NCI-H2081 treated with DMSO at 0.1 percent for 48 hours (cell line): Measurements from ENCODE around the gene PLEKHJ1.

Experiments used
- DNase-seq: peaks from one replicate; lab custom pipeline; 2025; lab: John Stamatoyannopoulos, UW

Gene PLEKHJ1

DNA sequence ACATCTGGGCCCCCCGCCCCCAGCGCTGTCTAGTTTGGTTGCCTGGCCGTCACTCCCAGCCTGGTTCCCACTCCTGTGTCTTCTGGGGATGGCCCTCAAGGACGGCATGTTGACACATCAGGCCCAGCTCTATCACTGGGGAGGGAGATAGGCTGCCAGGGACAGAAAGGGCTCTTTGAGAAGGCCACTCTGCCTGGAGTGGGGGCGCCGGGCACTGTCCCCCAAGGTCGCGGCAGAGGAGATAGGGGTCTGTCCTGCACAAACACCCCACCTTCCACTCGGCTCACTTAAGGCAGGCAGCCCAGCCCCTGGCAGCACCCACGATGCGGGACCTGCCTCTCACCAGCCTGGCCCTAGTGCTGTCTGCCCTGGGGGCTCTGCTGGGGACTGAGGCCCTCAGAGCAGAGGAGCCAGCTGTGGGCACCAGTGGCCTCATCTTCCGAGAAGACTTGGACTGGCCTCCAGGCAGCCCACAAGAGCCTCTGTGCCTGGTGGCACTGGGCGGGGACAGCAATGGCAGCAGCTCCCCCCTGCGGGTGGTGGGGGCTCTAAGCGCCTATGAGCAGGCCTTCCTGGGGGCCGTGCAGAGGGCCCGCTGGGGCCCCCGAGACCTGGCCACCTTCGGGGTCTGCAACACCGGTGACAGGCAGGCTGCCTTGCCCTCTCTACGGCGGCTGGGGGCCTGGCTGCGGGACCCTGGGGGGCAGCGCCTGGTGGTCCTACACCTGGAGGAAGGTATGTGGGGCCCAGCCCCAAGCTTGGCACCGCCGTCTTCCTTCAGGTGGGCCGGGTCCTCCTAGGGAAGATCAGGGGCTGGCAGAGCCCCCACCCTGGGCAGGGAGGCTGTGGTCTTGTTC is 13.1 kb upstream of the PLEKHJ1 start, which contains the start of gene AMH:
AMH (plus strand) TSS at position 314 of the 857 bp plus-strand sequence; CDS start at position 324, 10 bp downstream.
- no peak for DNase-seq

DNA sequence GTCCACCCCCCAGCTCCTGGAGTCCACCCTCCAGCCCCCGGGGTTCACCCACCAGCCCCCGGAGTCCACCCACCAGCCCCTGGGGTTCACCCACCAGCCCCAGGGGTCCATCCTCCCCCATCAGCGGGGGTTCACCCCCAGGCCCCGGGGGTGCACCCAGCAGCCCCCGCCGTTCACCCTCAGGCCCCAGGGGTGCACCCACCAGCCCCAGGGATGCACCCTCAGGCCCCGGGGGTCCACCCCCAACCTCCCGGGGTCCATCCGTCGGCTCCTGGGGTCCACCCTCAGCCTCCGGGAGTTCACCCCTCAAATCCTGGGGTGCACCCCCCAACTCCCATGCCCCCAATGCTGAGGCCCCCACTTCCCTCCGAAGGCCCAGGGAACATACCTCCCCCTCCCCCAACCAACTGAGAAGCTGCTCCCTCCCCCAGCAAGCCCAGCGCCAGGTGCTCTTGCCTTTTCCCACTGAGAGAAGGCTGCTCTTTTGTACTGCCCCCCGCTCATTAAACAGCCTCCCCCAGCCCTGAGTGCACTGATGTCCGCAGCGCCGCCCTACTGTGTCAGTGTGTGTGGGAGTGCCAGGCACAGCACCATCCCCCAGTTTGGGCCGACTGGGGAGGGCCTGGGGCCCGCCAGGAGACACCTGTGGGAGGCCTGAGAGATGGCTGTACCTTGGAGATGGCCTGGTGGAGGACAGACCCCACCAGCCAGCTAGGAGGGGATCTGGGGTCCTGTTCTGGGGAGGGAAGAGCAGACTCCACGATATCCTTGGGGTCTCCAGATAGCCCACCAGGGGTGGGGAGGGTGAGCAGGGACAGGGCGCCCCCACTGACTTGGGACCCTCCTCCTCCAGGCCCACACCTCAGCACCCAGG is 12.2 kb upstream of the PLEKHJ1 start:
- no peak for DNase-seq

DNA sequence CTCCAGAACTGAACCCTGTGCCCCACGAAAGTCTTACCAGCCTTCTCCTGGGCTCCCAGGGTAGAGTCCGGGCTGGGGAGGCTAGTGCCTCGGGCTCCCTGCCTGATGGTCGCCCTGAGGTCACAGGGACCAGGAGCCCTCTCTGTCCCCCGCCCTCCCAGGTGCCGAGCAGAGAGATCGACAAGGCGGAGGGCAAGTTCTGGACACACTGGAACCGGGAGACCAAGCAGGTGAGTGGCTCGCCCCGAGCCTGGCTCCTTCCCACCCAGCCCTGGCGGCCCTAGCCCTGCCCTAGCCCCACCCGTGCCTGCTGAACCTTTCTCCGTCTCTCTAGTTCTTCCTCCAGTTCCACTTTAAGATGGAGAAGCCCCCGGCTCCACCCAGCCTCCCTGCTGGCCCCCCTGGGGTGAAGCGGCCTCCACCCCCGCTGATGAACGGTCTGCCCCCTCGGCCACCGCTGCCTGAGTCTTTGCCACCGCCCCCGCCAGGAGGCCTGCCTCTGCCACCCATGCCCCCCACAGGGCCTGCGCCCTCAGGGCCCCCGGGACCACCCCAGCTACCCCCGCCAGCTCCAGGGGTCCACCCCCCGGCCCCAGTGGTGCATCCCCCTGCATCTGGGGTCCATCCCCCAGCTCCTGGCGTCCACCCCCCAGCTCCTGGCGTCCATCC is 11.4 kb upstream of the PLEKHJ1 start:
- no peak for DNase-seq

DNA sequence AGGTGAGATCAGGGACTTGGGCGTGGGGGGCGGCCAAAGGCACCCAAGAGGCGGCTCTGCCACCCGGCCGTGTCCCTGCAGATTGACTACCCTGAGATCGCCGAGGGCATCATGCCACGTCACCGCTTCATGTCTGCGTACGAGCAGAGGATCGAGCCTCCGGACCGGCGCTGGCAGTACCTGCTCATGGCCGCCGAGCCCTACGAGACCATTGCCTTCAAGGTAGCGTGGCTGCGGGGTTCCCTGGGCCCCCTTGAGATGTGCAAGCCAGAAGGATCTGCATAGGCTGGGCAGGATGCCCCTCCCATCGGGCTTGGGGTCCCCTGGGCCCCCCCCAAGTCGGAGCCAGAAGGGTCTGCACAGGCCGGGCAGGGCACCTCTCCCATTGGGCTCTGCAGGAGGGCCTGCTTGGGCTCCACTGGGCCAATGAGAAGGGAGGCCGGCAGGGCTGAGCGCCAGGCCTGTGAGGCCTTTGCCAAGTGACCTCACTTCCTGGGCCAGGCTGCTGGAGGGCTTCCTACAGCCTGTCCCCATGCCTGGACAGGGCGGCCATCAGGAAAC is 10.8 kb upstream of the PLEKHJ1 start:
- DNase-seq, result no peak

DNA sequence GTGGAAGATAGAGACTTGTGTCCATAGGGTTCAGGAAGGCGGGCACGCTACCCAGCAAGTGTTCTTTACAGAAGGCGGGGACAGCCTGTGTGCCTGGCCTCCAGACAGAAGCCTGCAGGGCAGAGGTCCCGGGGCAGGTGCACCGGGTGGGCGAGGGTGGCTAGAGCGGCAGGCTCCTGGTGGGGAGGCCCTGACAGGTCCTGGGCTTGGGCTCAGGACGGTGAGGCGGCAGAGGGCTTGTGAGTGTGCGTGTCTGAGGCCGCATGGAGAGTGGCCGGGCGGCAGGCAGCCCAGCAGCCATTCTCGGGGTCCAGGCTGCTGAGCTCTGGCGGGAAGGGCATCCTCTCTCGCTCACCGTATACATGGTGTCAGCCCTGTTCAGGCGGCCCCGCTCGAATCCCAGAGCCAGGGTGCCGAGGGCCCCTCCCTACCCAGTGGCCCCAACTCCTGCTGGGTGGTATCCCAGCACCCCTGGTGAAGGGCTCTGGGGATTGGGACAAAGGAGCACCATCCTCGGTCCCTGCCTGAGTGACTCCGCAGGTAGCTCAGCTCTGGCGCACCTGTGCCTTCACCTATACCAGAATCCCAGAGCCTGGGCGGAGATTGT is 10.0 kb upstream of the PLEKHJ1 start:
- no peak for DNase-seq

DNA sequence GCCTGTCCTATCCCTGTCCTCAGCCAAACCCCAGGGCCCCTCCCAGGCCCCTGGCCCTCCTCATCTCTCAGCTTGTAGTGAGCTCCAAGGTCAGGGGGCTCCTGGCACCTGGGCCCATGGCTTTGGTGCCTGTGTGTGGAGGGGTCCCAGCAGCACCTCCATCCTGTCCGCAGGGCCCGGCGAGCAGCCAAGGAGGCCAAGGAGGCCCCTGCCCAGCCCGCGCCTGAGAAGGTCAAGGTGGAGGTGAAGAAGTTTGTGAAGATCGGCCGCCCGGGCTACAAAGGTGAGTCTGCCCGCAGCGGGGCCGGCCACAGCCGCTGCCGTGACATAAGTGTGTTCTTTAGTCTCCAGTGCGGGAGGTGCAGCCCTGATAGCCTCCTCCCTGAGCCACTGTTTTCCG is 9.1 kb upstream of the PLEKHJ1 start:
- DNase-seq, result no peak

DNA sequence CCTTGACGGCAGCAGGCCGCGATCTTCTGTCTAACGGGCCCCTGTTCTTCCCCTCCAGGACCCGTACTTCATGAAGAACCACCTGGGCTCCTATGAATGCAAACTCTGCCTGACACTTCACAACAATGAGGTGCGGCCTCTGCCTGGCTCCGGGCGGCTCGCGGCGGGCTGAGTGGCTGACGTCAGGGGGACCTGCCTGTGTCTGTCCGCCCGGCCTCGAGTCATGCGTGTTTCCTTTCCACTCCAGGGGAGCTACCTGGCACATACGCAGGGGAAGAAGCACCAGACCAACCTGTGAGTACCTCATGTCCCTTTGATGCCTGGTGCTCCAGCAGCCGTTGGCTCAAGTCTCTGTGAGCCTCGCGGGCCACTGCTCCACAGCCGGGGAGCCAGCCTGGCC is 8.4 kb upstream of the PLEKHJ1 start:
- no peak for DNase-seq

DNA sequence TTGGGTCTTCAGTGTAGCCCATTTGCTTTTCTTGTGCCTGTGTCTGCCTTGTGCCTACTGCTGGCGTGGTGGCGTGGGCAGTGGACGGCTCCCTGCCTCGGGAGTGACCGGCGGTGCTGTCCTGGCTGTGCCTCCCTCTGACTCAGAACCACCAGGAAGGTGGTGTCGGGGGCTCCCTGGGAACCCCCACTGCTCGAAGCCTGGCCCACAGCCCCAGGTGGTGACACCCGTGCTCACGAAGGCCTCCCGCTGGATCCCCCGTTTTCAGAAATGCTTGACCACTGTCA is 7.9 kb upstream of the PLEKHJ1 start:
- DNase-seq, result no peak

DNA sequence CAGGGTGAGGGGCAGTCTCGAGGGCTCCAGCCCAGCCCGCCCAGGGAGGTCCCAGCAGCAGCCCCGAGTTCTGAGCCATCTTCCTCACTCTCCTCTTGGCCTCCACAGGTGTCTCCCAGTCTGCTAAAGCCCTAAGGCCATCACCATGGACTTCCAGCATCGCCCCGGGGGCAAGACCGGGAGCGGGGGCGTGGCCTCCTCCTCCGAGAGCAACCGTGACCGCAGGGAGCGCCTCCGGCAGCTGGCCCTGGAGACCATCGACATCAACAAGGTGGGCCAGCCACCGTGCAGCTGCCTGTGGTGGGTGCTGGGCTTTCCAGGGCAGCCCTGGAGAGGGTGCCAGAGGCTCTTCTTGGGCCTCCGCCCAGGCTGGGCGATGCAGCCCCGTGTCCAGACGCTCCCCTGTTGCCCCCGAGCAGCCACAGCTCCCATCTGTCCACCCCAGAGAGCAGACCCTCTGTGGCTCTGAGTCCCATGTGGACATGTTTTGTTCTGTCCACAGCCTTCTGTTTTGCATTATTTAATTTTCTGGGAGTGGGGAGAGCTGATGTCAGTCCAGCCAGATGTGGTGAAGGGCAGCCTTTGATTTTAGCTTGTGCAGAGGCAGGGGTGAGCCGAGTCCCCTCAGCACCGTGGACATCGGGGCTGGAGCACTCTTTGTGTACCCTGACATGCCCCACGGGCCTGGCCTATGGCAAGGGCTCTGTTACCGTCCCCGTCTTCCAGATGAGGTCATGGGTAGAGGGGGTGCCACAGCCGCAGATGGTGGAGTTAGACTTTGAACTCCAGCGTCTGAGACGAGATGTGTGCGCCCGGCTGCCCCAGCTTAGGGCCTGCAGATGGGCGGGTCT is 7.4 kb upstream of the PLEKHJ1 start:
- DNase-seq, result no peak

DNA sequence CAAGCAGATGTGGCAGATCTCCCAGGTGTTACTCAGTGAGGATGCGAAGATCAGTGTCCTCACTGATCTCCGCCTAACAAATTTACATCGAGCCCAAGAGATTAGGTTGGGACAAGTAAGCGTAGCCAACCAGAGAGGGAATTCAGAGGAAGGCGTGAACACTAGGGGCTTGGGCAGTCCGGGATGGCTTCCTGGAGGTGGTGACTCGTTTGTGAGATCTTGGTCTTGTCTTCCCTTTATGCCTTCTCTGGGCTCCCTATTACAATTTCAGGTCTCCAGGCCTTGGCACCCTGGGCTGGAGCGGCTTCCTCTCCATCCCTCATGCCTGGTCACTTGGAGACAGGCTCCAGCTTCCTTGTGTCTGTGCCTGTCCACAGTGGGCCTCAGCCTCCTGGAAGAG is 6.7 kb upstream of the PLEKHJ1 start:
- no peak for DNase-seq

DNA sequence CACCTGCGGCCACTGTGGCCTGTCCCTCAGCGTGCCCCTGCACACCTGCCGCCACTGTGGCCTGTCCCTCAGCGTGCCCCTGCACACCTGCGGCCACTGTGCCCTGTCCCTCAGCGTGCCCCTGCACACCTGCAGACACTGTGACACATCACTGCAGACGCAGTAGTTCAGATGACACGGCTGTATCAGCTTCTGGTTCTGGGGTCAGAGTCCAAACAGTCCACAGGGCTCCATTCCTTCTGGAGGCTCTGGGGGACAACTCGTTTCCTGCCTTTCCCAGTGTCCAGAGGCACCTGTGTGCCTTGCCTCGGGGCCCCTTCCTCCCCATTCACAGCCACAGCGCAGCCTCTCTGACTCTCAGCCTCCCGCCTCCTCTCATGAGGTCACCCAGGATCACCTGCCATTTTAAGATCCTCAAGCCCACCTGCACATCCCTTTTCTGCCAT is 6.0 kb upstream of the PLEKHJ1 start:
- DNase-seq, result no peak

DNA sequence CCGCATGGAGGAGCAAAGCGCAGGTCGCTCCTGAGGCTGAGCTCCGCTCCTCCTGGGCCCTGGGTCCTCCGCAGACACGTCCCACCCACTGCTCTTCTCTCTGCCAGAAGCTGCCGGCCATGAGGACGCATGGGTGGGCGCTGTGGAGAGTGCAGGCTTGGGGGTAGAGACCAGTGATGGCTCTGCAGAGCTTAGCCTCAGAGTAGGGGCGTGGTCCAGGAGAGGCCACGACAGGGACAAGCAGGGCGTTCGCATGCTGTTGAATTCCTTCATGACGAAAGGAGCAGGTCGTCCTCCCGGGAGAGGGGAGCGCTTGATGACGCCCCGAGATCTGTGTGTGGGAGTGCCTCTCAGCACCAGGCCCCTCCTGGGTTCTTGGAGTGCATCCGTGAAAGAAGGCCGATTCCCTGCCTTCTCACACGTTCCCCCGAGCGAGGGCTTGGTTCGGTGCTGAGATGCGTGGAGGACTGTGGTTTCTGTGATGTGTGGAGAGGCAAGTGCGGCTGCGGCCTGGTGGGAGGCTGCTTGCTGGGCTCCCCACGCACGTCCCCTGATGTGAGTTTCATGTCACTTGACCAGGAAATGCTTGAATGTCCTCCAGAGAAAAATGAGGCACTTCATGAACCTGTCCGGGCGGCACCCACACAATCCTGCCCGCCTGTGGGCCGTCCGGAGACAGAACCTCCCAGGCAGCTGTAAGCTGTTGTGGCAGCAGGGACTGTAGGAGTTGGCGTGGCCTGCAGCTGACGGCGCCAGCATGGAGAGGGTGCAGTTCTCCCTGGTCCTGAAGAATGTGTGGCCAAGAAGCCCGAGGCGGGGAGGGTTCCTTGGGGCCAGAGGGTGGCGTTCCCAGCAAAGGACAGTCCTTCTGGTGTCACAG is 5.0 kb upstream of the PLEKHJ1 start:
- no peak for DNase-seq

DNA sequence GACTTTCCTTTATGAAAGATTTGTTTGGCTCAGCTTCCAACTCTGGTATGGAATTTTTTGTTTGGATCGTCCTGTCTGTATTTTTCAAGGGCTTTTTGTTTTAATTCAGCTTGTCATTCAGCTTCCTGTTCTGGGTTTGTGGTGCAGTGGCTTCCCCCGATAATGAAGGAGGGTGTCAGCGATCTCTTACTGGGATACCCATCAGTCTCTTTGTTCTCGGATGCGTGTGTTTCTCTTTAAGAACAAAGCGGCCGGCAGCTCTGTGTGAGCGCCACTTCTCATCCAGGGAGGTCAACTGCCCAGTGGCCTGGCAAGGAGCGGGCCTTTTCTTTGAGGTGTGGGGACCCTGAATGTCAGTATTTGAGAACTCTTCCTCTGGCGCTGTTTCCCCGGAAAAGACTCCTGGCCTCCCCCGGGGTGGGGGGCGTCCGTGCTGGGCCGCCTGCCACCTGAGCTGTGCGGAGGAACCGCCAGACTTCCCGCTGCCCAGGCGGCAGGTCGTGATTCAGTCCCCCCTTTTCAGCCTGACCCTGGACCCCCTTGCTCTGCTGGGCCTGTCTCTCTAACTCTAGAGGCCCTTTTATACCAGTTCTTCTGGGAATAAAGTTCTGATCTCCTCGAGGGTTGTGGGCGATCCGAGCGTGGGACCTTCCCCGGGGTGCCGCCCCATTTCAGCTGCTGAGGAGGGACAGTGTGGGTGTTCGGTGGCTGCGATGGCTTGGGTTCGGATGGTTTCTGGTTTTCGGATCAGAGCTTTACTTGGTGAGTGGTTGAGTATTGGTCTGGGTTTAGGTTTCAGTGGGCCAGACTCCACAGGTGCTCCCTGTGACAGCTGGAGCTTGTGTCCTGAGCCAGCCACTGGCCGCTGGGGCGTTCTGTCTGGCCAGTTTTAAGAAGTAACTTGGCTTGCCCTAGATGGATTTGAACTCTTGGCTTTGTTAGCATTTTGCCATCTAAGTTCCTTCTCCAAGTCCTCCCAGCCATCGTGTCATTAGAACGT is 3.9 kb upstream of the PLEKHJ1 start:
- no peak for DNase-seq

DNA sequence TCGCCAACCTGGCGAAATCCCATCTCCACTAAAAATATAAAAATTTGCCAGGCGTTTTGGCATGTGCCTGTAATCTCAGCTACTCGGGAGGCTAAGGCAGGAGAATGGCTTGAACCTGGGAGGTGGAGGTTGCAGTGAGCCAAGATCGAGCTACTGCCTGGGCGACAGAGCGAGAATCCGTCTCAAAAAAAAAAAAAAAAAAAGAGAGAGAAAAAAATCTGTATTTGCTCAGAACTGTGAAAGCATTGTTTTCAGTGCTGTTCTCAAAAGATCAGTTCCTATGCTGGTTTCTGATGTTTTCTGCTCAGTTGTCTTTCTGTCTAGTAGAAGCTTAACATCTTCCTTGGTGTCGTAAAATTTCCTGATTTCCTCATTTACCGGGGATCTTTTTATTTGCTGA is 3.0 kb upstream of the PLEKHJ1 start:
- DNase-seq, result no peak

DNA sequence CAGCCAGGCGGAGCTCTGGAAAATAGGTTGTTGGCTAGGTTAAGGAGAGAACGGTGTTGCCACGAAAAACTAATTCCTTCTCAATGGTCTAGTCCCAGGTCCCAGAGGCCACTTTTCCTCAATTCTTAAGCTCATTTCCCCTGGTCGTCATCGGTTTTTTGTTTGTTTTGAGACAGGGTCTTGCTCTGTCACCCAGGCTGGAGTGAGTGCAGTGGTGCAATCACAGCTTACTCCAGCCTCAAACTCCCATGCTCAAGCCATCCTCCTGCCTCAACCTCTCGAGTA is 1.7 kb upstream of the PLEKHJ1 start:
- no peak for DNase-seq

DNA sequence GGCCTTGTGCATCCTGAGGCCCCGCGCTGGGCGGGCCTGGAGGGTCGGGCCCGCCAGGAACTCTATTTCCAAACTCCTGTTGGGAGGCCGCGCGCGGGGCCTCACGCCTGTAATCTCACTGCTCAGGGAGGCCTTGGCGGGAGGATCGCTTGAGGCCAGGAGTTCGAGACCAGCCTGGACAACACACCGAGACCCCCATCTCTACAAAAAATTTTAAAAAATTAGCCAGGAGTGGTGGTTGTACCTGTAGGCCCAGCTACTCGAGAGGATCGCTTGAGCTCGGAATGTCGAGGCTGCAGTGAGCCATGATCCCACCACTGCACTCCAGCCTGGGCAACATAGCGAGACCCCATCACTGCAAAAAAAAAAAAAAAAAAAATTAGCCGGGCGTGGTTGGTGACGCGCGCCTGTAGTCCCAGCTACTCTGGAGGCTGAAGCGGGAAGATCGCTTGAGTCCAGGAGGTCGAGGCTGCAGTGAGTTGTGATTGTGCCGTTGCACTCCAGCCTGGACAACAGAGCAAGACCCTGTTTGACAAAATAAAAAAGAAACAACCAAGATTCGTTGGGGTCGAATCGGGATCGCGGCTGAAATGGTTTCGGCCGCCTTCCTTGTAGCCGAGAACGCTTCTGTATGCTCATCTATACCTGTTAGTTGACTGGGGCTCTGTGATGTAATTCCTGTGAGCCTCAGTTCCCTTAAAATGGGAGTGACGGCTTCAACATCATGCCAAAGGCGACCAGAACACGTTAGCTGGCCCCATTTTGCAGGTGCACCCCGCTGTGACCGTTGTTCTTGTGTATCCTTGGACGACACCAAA is 1.1 kb upstream of the PLEKHJ1 start:
- no peak for DNase-seq

DNA sequence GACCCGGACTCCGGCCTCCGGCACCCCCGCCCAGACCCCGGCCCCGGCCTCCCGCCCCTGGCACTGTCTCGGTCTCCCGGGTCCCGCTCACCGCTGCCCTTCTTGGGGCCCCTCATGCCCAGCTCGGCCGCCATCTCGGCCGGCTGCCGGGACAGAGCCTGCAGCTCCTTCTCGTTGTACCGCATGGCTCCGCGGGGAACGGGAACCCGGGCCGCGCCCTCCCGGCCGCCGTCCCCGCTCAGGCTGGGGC is 140 bp downstream of the PLEKHJ1 start:
- DNase-seq, result no peak

DNA sequence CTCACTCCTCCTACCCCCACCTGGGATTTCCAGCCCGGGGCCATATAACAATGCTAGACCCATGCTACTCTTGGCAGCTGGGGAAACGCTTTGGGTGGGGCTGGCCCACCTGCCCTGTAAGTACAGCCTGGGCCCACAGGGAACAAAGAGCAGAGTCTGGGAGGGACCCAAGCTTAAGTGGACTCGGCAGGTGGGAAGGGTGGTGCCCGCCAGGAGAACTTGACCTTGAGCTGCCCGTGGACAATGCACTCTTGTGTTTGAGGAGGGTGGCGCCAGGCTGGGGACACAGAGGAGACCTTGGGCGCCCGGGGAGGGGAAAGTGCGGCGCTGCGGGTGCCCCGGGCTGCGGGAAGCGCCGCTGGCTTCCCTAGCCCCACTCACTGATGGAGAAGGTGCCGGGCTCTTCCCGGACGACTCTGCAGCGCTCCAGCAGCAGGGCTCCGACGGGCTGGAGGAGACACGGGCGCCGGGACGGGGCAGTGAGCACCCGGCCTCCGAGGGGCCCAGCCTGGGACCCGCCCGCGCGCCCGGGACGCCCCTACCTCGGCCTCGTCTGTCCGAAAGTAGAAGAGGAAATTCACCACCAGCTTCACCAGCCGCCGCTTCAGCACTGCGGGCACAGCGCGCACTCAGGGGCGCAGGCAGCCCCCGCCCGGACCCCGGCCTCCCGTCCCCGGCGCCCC is 607 bp downstream of the PLEKHJ1 start:
- DNase-seq, result no peak
